RKO (cell line): ENCODE data around the gene CCHCR1.
"Not testable (repeated sequence)": the region's sequence is repeated elsewhere in the genome, so short reads cannot be mapped to it uniquely, and the experiment has no call there.

ENCODE experiments used
- DNase-seq: peaks from one replicate; pipeline ENCODE4 v3.0.0-alpha.2; 2016; ENCODE audit warnings: low spot score

Gene CCHCR1, protein sequence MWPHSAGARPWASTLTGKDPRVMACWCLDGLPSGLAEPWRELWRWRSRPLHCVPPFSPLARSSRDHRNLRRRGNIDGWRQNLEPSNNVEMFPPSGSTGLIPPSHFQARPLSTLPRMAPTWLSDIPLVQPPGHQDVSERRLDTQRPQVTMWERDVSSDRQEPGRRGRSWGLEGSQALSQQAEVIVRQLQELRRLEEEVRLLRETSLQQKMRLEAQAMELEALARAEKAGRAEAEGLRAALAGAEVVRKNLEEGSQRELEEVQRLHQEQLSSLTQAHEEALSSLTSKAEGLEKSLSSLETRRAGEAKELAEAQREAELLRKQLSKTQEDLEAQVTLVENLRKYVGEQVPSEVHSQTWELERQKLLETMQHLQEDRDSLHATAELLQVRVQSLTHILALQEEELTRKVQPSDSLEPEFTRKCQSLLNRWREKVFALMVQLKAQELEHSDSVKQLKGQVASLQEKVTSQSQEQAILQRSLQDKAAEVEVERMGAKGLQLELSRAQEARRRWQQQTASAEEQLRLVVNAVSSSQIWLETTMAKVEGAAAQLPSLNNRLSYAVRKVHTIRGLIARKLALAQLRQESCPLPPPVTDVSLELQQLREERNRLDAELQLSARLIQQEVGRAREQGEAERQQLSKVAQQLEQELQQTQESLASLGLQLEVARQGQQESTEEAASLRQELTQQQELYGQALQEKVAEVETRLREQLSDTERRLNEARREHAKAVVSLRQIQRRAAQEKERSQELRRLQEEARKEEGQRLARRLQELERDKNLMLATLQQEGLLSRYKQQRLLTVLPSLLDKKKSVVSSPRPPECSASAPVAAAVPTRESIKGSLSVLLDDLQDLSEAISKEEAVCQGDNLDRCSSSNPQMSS

DNA sequence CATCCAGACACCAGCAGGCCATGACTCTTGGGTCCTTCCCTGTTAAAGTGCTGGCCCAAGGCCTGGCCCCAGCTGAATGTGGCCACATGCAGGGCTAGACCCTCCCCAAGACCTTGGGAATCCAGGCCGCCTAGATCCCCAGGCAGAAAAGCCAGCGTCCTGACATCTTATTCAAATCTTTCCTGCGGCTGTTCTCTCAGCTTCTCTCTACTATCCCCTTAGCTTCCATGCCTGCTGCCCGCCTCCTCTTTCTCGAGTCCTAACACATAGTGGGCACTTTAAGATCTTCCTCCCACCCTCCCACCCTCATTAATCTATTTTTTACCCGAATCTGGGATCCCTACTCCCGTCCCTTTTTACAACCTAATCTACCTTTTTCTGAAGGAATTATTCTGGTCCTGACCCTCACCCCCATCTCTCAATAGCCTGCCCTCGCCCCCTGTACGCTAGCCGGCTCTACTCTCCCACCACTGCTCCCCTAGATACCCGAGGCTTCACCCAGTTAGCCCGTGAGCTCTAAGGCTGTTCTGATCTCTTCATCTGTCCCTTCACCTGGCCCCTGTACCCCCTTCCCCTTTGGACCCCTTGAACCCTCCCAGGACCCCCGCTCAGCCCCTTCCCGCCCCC lies at the start of gene CCHCR1:
Gene CCHCR1 (minus strand): TSS at position 290 of the 627 bp plus-strand sequence. CDS start 202 bp downstream, at position 88.
- DNase-seq: no peak

DNA sequence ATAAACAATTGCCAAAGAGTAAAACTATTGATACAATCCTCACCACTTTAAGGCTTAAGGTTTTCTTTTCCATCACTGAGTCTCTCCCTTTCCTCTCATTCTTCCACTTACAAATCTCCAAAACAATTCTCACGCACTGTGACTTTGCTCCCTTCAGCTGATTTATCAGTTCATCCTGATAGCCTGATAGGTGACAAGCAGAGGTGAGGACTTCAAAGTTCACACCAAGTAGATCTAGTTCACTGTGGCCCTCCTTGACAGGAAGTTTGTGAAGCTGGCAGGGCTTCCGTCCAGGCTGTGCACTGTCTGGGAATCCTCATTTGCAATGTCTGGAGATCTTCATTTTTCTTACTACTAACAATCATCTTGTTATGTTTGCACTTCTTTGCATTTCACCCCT lies 48.0 kb upstream of the CCHCR1 start:
- no peak for DNase-seq

DNA sequence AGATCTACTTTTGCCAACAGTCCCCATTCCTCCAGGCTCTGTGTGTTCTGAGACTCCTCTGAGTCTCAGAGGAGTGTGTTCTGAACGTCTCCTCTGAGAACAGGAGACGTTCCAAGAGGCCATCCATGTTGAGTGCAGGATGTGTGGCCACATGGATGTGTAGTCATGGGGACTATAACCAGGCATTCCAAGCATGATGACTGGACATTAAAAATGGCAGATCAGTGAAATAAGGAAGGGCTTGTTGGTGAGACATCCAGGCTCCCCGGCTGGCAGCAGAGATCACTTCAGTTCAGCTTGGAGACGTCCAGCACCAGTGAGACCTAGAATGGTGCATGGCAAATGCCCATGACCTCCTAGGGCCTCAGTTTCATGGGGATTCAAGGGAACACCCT lies 47.1 kb upstream of the CCHCR1 start:
- DNase-seq: peak; percentile 88

DNA sequence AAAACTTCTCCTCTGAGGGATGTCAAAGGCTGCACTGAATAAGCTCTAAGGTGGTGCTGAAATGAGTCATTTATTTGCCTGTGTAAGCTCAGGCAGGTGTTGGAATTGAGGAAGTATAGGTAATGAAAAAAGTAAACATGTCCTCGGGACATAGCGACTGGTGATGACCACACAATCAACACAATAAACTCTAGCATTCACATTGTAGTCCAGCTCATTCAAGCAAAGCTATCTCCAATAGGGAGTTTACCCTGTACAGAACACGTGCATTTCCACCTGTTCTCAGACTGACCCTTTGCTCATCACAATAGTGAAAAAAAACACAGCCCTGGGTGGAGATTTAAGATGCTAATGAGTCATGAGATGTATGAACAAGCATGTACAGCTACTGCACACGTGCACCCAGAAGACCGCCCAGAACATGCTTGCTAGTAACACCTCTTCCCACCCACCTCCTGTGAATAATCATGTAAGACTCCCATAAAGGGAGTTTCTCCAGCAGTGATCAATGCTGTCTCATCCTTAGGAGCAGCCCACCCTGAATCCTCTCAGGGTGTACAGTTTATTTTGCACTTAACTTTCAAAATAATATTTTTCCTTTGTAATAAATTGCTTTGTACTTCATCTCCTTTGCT lies 45.9 kb upstream of the CCHCR1 start:
- DNase-seq: peak; percentile 99

DNA sequence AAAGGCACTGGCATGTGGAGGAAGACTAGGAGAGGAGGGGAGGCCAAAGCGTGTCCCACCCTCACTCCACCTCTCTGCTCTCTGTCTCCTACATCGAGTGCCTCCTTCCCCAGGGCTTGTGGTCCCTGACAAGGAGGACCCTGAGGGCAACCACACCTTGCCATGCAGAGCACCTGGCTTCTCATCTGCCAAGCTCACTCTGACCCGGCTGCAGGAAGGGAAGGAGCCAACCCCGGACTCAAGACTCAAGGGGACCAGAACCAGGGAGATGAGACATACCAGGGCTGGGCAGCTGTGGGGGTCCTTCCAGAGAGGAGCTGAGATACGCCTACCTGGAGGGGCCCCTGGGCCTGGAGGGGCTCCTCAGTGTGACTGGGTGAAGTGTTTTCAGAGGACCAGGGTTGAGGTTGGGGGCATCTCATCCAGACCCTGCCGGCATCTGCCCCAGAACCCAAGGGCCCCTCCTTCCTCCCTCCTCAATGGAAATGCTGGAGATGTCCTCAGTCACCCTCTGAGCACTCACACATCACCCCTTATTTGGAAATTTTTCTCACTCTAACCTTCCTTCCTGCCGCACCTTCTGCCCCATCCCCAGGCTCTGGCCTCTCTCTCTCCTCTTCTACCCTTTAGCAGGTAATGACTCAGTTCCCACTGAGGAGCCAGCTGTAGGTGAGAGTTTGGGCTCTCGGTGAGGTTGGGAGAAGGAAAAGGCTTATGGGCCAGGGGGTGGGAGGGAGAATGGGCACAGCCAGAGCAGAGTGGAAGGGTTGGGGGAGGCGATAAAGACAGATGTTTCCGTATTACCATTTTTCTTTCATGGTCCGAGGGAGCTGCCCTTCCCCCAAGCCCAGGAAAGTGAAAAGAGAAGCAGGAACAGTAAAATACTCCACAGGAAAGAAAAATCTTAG lies 44.9 kb upstream of the CCHCR1 start:
- no peak for DNase-seq

DNA sequence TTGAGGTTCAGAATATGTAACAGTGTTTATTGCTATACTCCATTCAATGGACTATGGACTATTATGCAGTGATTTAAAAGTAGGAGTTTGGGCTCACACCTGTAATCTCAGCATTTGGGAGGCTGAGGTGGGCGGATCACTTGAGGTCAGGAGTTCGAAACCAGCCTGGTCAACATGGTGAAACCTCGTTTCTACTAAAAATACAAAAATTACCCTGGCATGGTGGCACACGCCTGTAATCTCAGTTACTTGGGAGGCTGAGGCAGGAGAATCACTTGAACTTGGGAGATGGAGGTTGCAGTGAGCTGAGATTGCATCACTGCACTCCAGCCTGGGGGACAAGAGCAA lies 41.5 kb upstream of the CCHCR1 start:
- DNase-seq: not testable (repeated sequence)

DNA sequence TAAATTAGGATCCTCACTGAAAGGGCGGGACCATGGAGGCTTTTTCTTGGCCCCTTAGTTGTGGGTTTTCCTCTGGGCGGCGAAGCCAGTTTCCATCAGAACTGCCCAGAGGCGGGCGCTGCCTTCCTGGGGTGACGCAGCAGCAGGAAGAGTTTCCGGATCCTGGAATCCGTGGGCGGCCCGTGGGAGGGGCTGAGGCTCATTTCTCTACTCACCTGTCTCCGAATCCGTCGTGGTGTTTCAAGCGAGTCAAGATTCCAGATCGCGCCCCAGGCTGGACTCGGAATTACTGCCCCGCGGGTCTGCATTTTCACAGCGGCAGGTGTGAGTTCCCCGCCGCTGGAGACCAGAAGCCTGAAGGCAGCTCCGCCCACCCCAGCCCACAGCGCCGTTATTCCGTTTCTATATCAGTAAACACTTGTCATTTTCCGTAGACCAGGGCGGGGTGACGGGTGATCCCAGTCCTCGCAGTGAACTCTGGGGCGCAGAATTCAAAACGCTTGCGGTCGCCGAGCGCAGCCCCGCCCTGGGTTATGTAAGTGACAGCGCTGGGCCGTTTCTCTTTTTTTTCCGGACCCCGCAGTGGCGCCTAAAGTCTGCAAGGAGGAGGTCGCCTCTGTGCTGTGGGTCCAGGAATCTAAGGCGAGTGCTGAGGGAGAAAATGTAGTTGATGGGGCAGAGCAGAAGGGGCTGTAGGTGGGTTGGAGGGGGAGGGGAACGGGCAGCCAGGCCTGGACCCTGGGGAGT lies 40.1 kb upstream of the CCHCR1 start:
- peak; percentile 91 for DNase-seq

DNA sequence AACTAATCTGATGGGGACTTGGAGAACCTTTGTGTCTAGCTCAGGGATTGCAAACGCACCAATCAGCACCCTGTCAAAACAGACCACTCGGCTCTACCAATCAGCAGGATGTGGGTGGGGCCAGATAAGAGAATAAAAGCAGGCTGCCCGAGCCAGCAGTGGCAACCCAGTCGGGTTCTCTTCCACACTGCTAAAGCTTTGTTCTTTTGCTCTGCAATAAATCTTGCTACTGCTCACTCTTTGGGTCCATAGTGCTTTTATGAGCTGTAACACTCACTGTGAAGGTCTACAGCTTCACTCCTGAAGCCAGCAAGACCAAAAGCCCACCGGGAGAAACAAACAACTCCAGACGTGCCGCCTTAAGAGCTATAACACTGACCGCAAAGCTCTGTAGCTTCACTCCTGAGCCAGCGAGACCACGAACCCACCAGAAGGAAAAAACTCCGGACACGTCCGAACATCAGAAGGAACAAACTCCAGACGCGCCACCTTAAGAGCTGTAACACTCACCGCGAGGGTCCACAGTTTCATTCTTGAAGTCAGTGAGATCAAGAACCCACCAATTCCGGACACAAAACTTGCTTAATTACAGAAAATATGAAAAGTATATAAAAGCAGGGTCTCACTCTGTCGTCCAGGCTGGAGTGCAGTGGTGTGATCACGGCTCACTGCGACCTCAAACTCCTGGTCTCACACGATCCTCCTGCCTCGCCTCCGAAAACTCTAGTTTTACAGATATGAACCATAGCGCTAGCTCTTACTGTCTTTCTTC lies 38.8 kb upstream of the CCHCR1 start:
- not testable (repeated sequence) for DNase-seq

DNA sequence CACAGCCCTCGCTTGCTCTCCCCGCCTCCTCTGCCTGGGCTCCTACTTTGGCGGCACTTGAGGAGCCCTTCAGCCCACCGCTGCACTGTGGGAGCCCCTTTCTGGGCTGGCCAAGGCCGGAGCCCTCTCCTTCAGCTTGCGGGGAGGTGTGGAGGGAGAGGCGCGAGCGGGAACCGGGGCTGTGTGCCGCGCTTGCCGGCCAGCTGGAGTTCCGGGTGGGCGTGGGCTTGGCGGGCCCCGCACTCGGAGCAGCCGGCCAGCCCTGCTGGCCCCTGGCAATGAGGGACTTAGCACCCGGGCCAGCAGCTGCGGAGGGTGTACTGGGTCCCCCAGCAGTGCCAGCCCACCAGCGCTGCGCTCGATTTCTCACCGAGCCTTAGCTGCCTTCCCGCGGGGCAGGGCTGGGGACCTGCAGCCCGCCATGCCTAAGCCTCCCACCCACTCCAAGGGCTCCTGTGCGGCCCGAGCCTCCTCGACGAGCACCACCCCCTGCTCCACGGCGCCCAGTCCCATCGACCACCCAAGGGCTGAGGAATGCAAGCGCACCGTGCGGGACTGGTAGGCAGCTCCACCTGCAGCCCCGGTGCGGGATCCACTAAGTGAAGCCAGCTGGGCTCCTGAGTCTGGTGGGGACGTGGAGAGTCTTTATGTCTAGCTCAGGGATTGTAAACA lies 37.8 kb upstream of the CCHCR1 start:
- not testable (repeated sequence) for DNase-seq

DNA sequence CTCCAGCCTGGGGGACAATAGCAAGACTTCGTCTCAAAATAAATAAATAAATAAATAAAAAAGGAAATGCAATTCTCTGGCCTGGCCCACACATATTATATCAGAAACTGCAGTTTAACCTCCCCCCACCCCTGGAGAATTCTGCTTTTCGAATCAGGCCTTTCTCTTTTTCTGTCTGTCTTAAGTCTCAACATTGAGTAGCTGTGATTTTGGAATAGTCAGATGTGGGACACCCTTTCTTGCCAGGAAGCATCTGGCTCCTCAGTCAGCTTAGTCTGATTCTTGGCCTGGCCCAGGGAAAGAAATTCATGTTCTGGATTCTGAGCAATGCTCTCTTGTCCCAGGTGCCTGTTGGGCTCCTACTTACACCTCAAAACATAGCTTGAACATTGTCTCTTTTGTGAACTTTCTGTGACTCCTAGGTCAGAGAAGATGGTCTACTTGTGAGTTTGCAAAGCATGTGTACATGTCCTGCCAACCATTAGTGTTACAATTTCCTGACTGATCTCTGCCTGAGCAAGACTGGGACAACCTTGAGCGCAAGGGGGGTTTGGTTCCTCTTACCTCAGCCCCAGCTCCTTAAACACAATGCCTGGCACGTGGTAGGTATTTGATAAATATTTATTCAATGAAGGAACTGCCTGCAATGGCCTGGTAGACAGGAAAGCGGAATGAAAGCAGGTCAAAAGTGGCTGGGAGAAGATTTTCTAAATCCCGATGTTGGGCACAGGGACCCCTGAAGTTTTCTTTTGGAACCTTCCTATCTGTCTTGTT lies 36.6 kb upstream of the CCHCR1 start:
- no peak for DNase-seq

DNA sequence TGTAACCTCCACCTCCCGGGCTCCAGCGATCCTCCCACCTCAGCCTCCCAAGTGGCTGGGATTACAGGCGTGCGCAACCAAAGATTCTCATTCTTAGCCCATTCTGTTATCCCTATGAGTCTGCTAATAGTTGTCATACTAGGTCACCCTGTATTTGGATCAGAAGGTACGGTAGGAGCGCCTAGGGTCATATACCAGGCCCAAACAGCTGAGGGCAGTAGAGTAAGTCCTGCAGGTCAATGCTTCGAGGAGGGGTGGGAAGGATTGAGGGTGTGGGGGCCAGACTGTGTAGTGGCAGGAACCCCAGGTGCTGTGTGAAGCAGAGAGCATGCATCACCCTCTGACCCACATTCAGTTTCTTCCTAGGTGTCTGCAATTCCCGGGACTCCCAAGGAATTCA lies 35.6 kb upstream of the CCHCR1 start:
- DNase-seq: no peak

DNA sequence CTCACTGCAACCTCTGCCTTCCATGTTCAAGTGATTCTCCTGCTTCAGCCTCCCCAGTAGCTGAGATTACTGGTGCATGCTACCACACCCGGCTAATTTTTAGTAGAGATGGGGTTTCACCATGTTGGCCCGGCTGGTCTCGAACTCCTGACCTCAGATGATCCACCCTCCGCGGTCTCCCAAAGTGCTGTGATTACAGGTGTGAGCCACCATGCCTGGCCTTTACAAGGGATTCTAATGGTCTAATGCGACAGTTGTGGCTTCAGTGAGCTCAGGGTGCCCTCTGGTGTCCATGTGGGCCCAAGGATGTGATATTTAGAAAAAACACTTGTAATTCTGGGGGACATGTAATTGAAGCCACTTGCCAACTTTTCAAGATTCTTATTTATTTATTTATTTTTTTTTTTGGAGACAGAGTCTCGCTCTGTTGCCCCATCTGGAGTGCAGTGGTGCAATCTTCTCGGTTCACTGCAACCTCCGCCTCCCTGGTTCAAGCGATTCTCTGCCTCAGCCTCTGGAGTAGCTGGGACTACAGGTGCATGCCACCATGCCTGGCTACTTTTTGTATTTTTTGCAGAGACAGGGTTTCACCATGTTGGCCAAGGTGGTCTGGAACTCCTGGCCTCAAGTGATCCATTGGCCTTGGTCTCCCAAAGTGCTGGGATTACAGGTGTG lies 35.0 kb upstream of the CCHCR1 start:
- DNase-seq: peak; percentile 89

DNA sequence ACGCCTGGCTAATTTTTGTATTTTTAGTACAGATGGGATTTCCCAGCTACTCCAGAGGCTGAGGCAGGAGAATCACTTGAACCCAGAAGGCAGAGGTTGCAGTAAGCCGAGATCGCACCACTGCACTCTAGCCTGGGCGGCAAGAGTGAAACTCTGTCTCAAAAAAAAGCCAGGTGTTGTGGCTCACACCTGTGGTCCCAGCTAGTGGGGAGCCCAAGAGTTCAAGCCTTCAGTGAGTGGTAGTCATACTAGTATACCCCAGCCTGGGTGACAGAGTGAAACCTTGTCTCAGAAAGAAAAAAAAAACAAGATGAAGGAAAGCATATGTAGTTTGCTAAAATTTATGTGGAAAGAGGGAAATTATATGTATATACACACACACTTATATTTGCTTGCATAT lies 32.9 kb upstream of the CCHCR1 start:
- no peak for DNase-seq

DNA sequence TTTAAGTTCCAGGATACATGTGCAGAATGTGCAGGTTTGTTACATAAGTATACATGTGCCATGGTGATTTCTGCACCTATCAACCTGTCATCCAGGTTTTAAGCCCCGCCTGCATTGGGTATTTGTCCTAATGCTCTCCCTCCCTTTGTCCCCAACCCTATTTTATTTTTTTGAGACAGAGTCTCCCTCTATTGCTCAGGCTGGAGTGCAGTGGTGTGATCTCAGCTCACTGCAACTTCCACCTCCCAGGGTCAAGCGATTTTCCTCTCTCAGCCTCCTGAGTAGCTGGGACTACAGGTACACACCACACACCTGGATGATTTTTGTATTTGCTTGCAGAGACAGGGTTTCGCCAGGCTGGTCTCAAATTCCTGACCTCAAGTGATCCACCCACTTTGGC lies 31.6 kb upstream of the CCHCR1 start:
- not testable (repeated sequence) for DNase-seq

DNA sequence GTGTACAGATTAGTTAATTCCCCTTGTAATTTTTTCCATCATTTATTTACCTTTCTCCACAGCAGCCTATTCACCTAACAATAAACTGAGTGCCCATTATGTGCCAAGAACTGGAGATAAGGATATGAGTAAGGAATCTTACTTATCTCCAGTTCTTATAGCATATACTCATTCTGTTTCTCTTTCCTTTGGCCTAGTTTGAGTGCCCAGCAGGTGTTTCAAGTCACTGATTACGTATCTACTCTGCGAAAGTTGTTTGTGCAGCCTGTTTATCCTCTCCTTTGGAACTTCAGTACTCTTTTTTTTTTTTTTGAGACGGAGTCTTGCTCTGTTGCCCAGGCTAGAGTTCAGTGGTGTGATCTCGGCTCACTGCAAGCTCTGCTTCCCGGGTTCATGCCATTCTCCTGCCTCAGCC lies 30.2 kb upstream of the CCHCR1 start:
- DNase-seq: no peak

DNA sequence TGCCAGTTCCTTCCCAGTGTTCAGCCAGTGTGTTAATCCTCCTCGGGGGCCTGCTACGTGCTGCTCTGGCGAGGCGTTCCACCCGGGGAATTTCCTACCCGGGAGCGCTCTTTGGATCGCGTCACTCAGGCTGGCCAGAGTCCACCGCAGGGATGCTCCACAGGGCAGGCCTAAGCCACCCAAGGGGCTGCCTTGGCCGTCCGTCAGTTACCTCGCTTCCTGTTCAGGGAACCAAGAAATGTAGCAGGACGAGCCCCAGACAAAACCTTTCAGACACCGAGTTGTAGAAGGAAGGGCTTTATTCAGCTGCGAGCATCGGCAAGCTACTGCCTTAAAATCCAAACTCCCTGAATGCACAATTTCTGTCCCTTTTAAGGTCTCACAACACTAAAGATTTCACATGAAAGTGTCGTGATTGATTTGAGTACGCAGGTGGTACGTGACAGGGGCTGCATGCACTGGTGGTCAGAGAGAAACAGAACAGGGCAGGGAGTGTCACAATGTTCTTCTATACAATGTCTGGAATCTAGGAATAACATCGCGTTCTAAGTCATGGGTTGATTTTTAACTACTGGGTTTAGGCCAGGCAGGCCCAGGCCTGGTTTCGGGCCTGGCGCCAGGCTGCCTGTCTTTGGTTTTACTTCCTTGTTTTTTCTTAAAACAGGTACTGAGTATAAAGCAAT lies 28.6 kb upstream of the CCHCR1 start:
- no peak for DNase-seq

DNA sequence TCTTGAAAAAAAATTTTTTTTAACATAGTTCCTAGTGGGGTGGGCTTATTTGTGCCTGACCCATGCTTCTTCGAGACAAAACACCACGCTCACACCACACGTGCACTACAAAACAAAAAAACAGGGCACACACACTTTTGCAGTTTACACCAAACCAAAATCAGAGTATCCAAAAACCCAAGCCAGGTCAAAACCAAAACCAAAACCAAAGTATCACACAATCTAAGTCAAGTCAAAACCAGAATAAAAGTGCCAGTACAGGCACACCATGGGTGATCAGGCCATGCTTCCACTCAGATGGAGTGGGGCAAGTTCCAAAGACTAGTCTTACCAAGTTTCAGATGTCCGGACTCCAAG lies 28.1 kb upstream of the CCHCR1 start:
- not testable (repeated sequence) for DNase-seq
